NCI-H1436 (cell line): ENCODE data around the gene ZC3H4.
"Not testable (repeated sequence)": the region's sequence is repeated elsewhere in the genome, so short reads cannot be mapped to it uniquely, and the experiment has no call there.

Experiments used
- DNase-seq: peaks from one replicate; lab custom pipeline; 2025; lab: John Stamatoyannopoulos, UW

Gene ZC3H4

DNA sequence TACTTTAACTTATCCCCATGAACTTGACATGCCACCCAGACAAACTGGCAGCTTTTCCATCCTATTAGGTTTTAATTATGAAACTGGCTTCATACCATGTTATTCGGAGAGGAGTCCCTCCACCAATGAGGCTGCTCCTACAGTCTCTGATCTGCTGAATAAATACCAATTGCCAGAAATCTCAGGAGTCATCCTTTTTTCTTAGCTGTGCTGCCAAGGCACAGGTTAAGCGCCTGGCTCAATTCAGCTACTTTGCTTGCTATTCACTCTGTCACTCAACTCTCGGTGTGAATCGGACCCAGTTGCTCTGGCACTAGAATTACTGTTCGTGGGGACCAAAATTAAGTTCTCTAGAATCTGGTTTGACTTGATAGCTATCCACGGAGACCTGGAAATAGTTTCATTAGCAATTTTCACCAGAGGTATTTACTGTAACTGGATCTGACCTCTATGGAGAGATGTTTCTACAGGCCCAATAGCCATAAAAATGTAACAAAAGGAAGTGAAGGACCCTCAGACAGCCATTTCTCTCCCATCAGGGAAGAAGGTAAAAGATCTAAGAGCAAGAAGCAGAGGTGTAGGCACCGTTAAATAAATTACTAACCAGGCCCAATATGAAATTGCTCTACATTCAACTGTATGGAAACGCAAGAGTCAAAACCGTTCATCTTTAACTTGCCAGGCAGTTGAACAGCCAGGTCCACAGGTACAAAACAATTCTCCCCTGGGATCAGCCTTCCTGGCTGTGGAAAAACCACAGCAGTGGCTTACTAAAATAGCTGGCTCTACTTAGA is 5.4 kb downstream of the ZC3H4 start:
- DNase-seq = no peak

DNA sequence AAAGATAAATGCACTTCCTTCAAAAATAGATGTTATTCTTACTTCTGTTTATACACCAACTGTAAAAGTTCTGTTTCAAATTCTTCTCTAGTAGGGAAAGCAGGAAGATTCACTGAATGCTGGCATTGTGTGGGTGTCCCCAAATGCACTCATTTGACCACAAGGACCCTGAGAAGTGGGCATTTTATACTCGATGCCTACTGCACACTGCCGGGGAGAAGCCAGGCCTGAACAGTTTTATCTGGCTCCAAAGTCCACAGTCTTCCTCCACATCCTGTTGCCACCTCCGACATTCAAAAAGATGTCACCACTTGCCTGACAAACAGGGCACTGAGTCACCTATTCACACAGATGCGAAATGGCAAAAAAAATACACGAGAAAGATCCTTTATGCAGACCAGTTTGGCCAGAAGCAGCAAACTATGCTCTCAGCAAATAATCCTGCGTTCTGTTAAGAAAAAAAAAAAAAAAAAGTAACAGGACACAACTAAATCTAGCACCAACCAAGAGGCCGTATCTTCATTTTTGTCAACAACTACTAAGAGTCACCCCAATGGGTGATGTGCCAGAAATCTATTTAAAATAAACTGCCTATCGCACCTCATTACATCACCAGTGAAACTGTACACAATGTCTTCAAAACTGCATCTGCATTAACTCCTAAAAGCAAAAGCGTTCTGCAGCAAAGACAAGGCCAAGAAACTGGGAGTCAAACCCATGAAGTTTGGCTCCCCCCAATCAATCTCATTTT is 6.2 kb downstream of the ZC3H4 start:
- no peak for DNase-seq

DNA sequence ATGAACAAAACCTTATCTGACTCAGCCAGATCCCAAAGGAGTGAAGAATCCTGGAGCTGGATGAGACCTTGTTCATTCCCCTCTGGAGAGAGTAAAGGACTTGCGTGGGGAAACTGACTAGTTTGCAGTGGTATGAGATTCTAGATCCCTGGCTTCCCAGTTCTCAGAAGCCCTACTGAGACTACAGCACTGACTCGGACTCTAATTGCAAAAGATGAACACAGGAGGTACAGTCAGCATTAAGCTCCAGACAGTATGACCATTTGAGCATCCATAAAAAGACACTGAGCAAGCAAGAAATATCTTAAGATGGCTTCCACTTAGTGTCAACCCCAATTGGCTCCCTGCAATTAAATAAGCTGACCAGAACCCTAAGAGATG is 6.8 kb downstream of the ZC3H4 start:
- DNase-seq = no peak

DNA sequence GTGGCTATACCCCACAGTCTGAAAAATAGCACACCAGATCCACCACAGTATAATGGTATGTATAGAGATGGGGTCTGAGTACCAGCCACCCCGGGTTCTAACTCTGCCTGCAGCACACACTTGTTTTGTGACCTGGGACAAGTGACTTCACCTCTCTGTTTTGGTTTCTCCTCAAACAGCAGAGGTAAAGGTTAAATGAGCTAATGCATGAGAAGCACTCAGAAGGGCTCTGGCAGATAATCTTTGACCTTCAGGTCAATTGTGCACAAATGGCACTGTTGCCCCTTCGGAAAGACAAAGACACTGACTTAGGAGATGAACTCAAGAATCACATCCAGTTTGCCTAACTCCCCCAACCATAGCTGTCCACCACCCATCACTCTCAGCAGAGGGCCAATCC is 7.7 kb downstream of the ZC3H4 start:
- no peak for DNase-seq

DNA sequence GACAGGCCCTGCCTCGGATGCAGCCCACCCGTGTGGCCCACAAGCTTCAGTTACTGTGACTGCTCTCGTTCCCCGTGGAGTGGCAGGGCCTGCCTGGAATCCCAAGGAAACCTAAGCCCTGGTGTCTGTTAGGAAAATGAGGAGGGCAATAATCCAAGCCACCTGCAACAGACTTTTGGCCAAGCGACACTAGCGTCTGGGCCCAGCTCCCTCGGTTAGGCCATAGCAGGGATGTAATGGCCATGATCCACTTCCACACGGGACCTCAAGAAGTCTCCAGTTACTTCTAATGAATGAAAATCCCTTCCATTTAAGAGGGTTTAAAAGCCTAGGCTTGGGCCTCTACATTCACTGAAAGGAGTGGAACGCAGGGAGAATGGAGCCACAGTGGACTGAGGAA is 8.9 kb downstream of the ZC3H4 start:
- no peak for DNase-seq

DNA sequence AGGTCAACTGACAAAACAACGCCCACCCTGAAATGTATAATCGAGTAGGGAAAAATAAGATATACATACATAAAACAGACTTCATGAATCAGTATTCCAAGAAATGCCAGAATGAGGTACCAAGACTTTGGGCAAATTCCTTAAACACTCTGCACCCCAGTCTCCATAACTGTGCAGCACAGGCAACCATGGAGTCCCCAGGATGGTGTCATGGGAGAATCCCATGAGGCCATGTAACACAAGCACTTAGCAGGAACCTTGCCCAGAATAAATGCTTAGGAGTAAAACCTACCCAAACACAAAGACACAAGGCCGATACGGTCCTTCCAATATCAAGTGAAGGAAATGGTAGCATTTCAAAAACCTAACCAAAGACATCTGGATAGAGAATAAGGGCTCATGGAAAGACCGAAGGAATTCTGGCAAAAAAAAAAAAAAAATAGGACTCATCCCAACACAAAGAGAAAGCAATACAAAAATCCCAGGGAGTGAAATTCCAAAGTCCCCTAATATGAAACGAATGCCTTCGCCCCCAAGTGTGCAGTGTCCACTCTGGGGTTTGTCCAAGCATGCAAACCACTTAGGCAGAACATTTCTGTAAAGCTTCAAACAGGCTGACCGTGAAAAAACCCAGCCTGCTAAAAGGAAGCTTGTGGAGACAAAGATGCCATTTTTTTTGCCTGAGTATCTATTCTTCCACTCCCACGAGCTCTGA is 11.1 kb downstream of the ZC3H4 start:
- DNase-seq = no peak

DNA sequence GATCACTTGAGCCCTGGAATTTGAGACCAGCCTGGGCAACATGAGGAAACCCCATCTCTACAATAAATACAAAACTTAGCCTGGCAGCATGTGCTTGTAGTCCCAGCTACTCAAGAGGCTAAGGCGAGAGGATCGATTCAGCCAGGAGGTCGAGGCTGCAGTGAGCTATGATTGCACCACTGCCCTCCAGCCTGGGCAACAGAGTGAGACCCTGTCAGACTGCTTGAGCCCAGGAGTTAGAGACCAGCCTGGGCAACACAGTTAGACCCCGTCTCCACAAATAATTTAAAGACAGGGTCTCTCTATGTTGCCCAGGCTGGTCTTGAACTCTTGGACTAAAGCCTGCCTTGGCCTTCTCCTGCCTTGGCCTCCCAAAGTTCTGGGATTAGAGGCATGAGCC is 12.5 kb downstream of the ZC3H4 start:
- DNase-seq = not testable (repeated sequence)

DNA sequence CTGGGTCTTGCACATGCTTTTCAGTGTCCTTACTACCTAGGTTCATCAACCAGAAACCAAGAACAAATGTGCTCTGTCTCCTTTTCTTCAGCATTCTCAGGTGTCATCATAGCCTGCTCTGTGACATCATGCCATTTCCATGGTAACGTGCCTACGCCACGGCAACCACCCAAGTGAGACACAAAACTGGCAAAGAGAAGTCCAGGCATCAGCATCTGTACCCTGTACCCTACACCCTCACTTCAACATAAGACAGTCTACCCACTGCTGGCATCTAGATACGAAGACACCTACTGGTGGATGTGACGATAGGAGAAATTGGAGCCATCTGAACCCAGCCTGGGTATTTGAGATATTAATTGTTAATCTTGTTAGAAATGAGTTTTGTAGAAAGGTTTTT is 13.3 kb downstream of the ZC3H4 start:
- DNase-seq = no peak

DNA sequence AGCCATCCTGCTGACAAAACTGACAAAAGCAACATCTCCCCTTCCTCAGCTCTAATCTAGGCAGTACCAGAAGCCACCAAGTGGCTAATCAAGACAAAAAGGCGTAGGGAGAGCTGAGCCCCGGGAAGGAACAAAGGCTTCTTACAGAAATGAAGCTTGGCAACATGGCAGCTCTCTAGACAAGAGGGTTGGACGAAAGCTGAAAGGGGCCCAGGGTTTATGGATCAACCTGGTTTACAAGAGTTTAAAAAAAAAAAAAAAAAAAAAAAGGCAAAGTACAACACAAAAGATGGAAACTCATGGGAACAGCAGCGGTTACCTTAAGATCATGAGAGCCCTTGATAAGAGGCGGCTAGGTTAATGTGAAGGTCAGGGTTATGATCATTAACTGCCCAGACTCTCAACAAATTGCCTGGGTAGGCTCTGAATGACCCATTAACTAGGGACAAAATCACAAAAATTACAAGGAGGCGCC is 14.0 kb downstream of the ZC3H4 start:
- DNase-seq = no peak

DNA sequence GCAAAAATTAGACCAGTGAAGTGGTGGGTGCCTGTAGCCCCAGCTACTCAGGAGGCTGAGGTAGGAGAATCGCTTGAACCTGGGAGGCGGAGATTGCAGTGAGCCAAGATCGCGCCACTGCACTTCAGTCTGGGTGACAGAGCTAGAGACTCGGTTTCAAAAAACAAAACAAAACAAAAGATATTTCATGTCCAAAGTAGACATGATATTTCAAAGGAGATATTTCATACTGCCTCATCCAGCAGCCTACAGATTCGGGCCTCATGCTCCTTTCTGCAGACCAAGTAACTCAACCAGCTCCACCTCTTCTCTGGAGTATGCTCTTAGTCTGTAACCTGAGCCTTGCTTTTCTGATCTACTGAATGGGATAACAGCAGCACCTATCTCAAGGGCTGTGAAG is 15.0 kb downstream of the ZC3H4 start:
- DNase-seq = peak; percentile 42

DNA sequence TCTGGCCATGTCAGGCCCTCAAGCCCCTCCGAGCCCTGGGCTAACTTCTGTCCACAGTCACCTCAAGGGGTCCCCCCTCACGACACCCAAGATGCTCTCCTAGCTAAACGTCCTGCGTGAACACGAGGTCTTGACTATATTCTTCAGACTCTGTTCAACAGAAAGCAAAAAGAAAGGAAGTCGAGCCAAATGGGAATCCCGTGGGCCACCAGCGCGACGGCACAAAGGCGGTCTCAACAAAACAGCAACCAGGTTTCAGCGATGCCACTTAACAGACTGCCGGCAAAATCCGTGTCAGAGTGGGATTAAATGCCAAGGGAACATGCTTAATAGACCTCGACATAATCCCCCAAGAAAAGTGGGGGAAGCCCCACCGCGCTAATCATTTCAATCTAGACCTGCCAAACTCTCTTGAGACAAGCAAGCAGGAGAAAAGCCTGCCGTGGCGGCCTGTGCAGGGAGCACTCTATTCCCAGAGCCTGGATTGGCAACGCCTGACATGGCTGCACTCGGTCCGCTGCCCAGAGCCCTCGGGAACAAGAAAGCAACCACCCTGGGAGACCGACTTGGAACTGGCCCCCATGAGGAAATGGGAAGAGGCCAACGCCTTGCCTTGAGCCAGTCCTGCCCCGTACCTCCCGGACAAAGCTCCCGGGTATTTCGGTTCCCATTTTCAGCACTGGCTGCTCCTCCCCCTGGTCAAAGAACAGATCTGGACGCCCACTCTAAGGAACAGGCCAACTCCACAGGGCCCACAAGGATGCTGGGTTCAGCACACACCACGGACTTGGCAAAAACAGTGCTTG is 16.0 kb downstream of the ZC3H4 start:
- DNase-seq = no peak

DNA sequence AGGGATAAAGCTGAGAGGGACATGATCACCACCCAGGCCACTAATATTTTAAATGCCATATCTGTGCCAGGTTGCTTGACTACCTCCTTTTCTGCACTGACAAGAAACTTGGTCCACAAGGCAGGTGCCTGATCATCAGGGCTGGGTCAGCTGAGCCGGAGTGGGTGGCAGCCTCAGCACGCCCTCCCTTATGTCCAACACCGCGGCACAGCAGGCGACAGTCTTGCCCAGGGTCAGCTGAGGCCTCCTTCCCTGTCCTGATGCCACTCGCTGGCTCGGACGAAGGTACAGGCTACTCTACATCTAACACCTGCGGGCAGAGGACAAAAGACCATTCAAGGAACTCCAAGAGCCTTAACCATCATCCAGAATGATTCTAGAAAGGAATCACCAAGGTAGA is 16.9 kb downstream of the ZC3H4 start:
- DNase-seq = no peak

DNA sequence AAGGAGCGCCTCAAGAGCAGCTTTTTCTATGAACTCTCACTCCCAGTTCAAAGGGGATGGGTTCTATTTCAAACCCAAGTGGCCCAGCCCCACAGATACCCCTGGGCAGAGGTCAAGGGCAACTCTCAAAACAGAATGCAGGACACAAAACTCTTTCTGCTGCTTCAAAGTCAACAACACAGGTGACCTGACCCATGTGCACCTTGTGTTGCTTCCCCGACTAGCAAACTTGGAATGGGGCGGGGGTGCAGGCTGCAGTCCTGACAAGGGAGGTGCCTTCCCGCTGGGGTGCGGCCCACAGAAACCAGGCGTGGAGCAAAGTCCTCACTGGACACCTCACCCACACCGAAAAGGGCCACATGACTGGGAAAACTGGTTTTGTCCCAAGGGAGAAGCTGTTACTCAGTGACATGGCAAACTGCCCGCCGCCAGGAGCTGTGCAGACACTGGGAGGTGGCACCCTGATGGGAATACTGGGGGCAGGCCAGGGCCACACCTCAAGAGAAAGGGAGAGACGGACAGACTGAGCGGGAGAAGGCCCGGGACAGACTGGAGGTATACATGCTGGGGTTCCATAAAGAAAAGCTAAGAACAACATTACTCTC is 17.4 kb downstream of the ZC3H4 start:
- no peak for DNase-seq

DNA sequence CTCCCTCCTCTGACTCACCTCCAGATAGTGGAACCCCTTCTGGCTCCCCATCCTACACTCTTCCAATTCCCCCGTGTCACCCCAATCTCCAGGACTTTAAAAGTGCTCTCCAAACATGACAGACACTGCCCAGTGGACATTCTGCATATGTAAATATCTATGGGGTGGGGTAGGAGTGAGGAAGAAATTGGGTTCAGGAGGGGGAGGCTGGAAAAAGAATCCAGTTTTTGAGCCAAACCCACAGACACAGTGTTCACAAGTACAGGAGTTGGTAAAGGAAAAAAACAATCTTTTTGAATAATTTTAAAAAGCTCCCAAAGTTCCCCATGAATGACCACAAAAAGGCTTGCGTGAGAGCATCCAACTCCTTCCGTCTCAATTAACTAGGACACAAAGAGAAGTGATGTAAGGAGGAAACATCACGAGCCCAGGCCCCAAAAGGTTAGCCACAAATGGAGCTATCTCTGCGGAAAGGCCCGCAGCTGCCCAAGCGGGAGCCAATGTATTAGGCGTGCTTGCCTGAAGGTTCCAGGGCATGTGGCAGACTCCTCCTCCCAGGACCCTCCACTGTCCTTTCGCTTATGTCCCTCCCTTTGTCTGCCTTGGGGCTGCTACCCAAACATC is 18.0 kb downstream of the ZC3H4 start:
- no peak for DNase-seq

DNA sequence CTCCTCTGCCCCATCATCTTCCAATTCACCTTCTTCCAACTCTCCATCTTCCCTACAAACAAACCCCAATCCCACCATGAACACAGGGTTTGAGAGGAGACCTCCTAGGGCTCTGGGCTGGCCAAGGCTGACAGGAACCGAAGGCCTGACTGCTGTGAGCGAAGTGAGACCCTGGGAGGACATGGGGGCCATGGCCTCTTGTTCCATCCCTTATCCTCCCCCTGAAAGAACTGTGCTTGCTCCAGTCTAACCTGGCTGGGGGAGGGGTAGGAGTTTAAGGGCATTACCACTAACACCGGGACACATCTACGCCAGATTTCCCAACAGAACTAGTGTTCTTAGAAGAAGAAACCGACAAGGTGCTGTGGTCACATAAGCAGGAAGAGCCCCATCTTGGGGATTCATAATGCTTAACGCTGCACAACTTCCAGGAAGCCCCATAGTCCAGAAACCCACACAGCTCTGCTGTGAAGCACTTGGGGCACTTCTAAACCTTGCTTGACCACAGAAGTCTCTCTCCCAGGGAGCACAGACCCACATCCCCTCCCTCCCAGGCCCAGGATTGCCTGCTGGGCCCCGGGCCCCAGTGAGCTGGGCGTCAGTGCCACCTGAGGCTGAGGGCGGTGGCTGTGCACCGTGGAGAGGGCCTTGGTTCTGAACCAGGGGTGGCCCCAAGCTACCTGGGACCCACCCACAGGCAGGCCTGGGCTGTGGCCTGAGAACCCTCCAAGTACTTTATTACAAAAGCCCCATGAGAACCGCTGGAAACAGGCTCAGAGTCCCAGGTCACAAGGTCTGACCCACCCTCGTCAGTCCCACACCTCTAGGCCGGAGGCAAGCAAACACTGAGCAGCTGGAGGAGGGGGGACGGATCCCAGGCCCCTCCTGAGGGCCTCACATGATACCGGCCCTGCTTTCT is 18.8 kb downstream of the ZC3H4 start:
- no peak for DNase-seq

DNA sequence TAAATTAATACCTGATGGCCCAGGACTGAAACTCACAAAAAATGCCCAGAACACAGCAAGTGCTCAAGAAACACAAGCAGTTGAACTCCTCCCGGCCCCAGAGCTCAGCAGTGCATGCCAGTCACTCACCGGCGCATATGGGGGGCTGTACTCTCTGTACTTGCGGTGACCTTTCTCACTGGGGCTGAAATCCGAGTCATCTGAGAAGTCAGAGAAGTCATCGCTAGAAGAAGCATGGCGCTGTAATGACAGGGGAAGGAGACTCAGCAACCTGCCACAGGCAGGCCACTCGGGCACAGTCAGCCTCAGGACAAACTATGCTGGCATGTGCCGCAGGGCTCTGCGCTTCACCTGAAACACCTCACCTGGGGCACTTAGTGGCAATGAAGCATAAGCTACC is 19.7 kb downstream of the ZC3H4 start:
- DNase-seq = no peak

DNA sequence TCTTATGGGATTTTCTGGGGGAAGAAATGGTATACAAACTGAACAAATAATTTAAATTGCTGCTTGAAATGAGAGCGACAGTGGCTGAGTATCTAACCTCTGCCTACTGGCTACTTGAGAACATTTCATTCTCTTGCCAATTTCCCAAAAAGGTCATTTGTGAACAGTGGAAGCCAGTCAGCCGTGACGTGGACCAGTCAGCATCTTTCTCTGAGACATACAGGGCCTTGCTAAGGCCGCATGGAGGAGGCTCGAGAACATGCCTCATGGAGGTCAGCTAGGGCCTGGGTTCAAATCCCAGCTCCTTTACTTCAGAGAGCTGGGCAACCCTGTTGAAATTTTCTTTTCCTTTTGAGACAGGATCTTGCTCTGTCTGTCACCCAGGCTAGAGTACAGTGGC is 20.3 kb downstream of the ZC3H4 start:
- no peak for DNase-seq

DNA sequence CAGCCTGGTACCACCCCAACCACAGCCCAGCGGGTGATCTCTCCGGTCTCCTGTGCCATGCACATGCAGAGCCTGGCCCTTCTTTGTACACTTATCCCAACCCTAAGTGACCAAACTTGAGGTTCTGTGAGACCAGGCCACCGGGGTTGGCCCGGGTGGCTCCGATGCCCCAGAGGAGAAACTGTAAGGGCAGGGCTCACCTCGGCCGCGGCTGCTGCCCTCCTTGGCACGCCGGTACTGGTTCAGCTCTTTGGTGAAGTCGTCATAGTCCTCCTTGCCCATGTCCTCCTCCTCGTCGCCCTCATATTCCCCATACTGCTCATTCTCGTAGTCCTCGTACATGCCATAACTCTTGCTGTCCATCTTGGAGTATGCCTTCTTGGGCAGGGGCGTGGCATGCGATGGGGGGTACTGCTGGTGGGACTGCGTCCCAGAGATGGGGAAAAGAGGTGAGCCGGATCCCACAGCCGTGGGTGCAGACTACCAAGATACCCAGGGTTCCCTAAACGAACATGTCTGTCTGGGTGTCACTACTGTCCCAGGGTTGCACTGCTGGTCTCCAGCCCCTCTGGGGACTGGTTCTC is 23.7 kb downstream of the ZC3H4 start:
- no peak for DNase-seq

DNA sequence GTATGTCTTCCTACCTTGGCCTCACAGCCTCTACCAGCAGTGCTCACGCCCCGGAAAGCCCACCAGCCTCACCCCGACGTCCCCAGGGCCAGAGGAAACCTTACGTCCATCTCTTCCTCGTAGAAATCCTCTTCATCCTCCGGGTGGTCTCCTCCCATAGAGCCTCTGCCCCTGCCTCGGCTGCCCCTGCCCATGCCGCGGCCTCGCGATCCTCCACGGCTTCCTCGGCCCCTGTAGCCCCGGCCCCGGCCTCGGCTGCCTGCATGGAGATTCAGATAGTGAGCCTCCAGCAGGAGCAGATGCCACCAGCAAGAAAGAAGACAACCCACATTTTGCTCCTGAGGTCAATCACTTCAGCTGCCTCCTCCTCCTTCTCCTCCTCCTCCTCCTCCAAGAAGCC is 27.3 kb downstream of the ZC3H4 start:
- DNase-seq = no peak
